Stimulated activated CD8-positive, alpha-beta memory T cell treated with anti-CD3 and anti-CD28 coated beads, Interleukin-4, amount 100 ng/mL, for 4 hours (primary cell): ENCODE results near the gene CRYBB1.
A peak's percentile ranks its signal among the peaks of the same experiment; 100 is the strongest.
"Not testable (repeated sequence)": the region's sequence is repeated elsewhere in the genome, so short reads cannot be mapped to it uniquely, and the experiment has no call there.

Source experiments
- DNase-seq, 2 donors: peaks; one replicate each; pipeline ENCODE4 v3.0.0-alpha.2; 2020; ENCODE audit warnings: low read depth in 2 of 2, low spot score in 1 of 2

The CRYBB1 gene

DNA sequence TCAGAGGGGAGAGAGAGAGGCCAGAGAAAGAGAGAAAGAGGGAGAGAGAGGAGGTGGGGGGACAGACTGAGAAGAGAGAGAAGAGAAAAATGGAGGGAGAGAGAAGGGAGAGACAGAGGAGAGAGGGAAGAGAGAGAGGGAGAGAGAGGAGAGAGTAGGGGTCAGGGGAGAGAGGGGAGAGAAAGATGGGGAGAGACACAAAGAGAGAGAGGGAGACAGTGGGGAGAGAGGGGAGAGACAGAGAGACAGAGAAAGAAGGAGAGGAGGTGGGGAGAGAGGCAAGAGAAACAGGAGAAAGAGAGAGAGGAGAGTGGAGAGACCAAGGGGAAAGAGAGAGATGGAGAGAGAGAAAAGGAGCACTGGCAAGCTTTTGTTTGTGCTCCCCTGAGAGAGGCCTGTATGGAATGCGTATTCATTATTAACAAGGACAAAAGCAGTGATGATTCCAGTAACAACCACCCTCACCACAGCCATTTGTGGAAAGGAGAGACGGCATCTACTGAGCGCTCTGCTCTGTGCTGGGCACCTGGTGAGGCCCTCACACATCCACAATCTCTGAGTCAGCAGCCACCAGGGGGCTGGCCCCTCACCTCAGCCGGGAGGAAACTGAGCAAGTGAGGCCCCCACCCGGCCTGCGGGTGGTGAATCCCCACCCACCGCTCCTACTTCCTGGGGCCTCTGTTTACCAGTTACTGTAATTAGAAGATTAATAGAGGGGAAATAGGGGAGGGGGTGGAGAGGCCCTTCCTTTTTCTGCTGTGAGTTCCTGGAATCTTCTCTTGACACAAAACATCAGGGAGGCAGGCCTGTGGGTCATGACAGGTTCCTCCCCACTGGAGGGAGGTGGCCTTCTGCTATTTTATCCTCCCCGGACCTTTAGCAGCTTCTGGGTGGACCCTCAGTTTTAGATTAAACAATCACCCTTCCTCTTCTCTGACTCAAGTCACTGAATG, 24.9 kb upstream of the CRYBB1 start:
- peak; percentile 62 to 72 for DNase-seq

DNA sequence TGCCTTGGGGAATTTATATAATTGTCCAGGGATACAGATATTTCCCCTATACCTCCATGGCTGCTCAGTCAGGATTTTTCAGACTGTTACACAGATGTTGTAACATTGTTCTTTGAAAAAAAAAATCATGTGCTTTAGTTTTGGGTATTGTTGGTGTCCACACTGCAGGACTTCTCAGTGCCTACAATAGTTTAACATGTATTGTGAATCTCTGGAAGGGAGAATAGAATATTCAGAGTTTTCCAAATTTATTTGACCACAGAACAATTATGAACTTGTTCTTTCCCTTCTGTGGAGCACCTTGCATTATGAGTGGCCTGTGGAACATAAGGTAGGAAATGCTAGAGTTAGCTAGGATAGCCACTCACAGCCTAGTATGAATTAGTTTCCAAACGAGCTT, 18.5 kb upstream of the CRYBB1 start:
- DNase-seq = no peak

DNA sequence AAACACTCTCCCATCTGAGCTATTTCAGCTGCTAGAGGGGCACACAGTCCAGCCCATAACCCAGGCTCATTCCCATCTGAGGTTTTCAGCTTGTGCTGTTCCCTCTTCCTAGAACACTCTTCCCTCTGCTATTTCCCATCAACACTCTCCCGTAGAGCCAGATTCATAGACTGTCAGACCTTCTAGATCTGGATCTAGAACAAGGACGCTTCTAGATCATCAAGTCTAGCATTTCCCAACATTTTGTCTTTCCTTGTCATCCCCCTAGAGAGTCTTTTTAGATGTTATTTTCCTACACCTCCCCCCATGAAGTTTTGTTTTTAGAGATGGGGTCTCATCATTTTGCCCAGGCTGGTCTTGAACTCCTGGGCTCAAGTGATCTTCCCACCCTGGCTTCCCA, 17.3 kb upstream of the CRYBB1 start:
- no peak for DNase-seq

DNA sequence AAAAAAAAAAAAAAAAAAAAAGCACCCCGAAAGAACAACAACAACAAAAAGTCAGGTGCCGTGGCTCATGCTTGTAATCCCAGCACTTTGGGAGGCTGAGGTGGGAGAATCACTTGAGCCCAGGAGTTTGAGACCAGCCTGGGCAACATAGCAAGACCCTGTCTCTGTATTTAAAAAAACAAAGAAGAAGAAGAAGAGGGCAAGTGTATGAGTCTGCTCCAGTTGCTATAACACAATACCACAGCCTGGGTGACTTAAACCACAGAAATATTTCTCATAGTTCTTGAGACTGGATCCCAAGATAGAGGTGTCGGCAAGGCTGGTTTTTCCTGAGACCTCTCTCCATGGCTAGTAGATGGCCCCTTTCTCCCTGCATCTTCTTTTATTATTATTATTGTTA, 16.4 kb upstream of the CRYBB1 start:
- DNase-seq = no peak

DNA sequence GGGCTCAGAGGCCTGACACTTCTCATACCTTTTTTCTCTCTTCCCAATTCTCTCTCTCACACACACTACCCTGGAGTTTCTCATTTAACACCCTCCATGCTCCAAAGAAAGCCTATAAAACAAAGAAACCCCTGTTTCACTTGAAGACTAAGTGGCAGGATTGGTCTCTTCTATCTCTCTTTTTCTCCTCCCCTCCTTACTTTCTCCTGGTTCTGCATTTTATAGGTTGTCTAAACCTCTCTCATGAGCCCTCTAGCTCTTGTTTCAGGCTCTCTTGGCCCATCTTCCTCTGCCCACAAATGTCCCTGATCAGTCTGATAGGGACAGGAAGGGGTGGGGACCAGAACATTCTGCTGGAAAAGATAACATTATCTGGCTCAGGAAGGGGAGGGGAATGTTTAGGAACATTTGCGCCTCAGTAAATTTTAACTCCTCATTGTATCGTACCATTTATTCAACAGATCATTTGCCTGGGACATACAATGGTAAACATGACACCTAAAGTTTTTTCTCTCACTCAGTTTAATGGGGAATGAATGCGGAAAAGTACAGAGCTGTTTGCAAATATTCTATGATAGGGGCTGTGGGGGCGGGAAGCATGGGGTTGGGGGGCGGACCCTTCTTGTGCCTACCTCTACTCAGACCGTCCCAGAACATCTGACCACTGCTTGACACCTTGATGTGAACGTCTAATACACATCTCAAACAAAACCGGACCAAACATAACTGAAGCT, 14.8 kb upstream of the CRYBB1 start:
- DNase-seq = no peak

DNA sequence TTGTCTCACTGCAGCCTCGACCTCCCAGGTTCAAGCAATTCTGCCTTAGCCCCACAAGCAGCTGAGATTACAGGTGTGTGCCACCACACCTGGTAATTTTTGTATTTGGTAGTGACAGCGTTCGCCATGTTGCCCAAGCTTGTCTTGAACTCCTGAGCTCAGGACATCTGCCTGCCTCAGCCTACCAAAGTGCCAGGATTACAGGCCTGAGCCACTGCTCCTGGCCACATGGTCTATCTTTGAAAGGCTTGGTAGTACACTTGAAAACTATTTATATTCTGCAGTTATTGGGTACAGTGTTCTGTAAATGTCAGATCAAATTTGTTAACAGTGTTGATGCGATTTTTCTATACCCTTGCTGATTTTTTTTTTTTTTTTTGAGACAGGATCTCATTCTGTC, 13.5 kb upstream of the CRYBB1 start:
- no peak for DNase-seq

DNA sequence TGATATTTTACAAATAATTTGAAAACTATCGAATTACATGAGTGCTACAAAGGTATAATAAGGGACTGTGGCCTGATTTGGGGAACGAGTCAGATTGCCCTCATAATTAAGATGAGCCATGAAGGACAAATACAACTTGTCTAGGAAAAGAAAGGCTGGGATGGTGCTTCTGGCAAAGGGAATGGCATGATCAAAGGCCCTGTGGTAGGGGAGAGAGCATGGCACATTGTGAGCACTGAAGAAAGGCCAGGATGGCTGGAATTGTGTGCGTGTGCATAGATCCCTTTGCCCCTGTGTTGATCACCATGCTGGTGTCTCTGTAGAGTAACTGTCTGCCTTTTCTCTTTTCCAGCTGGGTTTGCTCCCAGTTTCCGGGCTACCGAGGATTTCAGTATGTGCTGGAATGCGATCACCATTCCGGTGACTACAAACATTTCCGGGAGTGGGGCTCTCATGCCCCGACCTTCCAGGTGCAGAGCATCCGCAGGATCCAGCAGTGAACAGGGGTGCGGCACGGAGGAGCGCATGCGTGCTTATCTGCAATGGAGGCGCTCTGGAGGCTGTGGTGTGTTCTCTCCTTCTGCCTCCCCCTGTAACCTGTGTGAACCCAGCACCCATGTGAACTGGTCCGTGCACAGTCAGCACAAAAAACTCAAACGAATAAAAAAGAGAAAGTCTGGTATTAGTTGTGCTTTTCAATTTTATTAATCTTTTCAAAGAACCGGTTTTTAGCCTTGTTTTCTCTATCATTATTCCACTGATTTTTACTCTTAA, 12.3 kb upstream of the CRYBB1 start:
- no peak for DNase-seq

DNA sequence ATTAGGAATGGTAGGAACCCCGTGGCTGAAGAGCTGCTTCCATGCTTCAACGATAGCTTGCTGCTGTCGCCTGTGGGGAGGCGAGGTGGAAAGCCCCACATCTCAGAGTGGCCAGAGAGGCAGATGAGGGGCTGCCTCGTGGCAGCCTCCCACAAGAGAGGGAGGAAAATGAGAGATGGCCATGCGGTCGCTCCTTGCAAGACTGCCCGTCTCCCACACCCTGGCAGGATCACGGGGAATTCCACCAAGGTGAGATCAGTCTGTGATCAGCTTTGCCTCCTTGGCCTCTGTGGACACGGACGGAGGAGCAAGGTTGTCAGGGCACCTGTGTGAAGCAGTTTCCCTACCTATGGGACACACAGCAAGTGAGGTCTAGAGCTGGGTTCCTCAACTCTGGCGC, 7.0 kb upstream of the CRYBB1 start:
- DNase-seq = no peak

DNA sequence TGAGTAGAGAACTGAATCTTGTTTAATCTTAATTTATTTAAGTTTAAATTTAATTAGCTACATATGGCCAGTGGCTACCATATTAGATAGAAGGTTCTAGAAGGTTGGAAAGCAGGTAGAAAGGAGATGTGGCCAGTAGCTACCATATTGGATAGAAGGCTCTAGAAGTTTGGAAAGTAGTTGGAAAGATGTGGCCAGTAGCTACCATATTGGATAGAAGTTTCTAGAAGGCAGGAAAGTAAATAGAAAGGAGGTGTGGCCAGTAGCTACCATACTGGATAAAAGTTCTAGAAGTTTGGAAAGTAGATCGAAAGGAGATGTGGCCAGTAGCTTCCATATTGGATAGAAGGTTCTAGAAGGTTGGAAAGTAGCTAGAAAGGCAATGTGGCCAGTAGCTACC, 6.2 kb upstream of the CRYBB1 start:
- no peak for DNase-seq

DNA sequence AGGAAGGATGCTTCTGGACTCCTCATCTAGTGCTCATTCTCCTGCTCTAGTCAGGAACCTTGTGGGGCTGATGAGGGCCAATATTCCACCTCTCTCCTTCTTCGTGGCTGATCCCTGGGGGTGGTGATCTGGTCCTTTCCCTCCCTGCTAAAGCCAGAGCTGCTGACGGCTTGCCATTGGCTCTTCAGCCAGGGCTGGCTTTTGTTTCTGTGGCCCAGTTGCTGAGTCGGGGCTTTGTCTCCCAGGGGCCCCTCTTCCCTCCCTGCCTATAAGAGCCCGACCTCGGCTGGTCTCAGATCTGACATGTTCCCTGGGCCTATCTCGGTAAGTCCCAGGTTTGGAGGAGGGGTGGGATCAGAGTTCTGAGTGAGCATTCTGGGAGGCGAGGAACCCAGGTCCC, 3.8 kb upstream of the CRYBB1 start, which contains the start of gene CRYBA4:
TSS of gene CRYBA4 (plus strand) at position 301 of the 400 bp plus-strand sequence. CDS start 634 bp downstream, outside the sequence.
- no peak for DNase-seq

DNA sequence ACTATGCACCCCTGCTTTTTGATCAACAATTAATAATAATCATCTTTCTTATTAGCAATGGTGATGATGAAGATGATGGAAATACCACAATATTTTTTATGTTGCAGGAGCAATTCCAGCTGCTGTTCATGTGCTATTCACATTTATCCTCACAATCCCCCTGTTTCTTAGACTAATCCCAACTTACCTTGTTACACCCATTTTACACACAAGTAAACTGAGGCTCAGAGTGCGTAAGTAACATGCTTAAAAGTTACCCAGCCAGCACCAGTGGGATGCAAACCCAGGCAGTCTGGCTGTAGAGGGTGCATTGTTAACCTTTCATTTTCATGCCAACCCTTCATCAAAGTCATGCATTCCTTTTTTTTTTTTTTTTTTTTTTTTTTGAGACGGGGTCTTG, 2.4 kb upstream of the CRYBB1 start:
- no peak for DNase-seq

DNA sequence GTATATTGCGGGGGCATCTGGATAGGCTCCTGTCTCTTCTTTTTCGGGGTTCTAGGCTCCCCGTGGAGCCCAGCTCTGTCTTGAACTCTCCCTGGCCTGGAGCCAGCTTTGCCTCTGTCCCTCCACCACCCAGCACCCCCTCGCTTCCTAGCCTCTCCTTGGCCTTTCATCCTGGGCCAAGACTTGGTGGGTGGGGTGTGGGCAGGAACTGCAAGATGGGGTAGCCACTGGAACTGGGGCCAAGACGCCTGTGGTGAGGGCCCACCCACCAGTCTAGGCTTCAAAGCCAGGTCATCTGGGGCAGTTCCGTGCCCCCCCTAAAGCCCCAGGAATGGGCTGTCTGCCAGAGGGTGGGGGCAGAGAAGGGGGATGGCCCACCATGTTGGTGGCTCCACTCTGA, 1.7 kb upstream of the CRYBB1 start:
- DNase-seq = no peak

DNA sequence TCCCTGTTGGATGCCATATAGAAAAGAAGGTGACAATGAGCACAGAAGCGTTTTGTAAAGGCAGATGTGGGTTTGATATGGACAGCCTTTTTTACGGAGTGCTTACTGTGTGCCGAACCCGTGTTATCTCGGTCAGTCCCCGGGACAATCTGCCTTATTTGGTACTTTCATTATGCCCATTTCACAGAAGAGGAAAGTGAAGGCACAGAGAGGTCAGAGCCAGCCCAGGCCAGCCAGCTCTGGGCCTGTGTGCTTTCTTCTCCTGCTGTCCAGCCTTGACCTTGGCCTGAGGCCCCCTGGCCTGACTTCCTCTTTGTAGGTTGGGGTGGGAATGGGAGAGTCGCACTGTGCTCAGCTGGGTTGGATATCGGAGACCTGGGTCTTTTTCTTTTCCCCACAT, 628 bp upstream of the CRYBB1 start:
- no peak for DNase-seq

DNA sequence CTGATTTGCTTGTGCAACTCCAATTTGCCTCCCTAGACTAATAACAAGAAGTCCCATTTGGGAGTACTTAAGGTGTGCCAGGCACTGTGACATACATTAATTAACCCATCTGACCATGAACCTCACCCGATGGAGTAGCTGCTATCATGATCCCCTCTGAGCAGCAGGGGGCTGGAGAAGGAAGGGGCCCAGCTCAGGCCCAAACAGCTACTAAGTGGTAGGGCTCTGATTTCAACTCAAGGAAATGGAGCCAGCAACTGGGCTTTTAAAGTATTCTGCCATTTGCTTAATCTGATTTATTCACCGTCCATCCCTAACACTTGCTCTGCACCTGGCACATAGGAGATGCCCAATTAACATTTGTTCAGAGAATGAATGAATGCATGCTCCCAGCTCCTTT, 1.2 kb downstream of the CRYBB1 start:
- no peak for DNase-seq

DNA sequence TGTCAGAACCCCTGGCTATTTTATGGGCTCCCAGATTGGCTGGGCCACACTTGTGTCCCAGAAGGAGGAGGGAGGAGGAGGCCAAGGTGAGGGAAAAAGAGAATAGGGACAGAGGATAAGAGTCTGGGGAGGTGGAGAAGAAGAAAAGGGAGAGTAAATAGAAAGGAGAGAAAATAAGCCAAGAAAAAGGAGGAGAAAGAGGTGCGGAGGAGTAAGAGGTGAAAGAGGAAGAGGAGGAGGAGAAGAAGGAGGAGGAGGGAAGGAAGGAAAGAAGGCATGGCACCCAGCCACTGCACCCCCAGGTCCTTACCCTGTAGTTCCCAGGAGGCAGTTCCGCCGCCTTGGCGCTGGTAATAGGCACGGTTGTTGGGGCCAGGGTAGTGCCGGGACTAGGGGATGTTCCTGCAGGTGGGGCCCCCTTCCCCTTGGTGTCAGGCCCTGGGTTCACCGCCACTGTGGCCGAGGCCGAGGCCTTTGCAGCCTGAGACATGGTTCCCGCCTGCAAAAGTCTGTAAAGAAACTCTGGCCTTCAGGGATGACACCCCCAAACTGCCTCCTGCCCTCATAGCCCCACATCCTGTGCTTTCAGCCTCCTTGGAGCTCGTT, 1.9 kb downstream of the CRYBB1 start:
- DNase-seq = no peak

DNA sequence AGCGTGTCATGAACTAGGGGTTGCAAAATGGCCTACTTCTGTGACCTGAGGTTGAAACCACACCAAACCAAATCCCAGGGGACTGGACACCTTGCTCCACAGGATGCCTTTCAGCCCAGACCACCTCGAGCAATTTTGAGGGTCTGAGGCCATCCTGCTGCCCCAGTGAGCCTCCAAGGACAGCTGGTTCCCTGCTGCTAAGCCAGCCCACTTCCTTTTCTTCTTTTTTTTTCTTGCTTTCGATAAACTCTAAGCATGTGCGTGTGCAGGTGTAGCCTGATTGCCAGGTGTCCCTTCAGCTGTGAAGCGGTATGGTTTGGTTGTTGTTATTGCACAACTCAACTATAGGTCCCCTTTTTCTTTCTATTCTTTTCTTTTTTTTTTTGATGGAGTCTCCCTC, 2.7 kb downstream of the CRYBB1 start:
- no peak for DNase-seq

DNA sequence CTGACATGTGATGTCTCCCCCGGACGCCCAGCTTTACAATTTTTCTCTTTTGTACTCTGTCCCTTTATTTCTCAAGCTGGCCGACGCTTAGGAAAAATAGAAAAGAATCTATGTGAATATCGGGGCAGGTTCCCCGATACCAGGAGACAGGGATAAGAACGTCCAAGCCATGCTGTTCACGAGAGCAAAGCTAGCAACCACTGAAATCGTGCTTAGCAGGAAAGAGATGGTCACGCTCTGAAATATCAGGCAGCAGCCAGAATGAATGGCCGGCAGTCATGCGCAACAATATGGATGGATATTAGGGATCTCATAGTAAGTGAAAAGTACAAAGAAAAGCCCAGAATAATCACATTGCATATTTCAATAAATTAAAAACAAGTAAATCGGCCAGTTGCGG, 3.5 kb downstream of the CRYBB1 start:
- no peak for DNase-seq

DNA sequence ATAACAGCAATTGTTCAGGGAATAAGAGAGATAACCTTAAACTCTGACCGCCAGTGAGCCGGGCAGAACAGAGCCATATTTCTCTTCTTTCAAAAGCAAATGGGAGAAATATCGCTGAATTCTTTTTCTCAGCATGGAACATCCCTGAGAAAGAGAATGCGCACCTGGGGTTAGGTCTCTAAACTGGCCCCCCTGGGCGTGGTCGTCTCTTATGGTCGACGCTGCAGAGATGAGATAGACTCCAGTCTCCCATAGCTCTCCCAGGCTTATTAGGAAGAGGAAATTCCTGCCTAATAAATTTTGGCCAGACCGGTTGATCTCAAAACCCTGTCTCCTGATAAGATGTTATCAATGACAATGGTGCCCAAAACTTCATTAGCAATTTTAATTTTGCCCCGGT, 4.1 kb downstream of the CRYBB1 start:
- DNase-seq = not testable (repeated sequence)

DNA sequence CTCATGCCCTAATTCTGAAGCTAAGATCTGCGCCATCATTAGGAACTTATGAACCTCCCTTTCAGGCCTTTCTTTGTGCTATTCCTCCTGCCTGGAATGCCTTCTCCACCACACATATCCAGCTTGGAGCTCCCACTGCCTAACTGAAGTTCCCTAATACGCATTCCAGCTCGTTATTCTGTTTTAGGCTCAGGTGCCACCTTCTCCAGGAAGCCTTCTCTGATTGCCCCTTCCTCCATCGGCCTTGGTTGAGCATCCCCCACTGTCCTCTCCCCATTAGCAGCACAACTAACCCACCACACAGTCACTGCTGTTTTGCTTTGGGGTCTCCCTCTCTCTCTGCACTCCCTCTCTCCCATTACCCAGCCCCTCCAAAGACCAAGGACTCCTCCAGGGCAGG, 5.2 kb downstream of the CRYBB1 start:
- DNase-seq = no peak

DNA sequence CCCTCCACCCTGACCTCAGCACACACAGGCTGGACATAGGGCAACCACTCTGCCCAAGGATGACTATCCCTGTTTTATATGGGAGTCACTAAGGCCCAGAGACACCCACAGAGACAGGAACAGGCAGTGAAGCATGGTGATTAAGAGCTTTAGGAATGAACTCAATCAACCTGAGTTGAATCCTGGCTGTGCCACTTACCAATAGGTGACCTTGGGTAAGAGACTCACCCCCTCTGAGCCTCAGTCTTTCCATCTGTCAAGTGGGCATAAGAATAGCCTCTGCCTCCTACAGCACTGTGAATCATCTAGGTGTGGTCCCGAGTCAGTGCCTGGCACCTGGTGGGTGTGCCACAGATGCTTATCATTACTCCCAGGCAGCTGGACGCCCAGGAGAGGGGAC, 6.8 kb downstream of the CRYBB1 start:
- DNase-seq = no peak
